ENCODE results near the gene EXD3. TPM values are rescaled to one million over a fixed set of nuclear protein-coding genes. Genes with fewer than 3 reads are reported as not detected.
A peak's percentile ranks its signal among the peaks of the same experiment; 100 is the strongest.

The EXD3 gene
- total RNA-seq, 3 donors from 2014 or later: 7.7 to 28.7 (median 20.6) TPM

DNA sequence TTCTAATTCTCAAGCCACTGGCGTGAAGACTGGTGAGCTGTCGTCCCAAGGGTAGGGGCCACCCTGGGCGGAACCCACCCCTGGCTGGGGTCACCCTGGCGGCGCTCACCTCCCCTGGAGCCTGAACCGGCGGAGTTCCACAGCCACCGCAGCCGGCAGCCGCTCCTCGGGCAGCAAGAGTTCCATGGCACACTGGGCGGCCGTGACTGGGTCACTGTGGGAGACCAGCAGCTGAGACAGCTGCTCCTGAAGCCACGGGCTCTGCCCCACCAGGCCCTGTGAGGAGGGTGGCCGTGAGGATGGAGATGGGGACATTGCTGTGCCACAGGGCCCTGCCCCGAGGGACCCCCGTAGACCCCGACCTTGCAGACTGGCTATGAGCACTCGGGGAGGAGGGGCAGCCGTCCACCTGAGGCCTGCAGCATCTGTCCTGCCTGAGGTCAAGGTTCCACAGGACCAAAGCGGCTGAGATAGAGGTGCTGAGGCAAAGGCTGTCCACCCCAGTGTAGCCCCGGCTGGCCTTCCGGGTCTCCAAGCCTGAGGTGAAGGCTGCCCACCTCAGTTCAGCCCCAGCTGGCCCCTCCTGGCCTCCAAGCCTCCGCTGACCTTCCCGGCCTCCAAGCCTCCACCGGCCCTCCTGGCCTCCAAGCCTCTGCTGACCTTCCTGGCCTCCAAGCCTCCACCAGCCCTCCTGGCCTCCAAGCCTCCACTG lies 70.3 kb downstream of the EXD3 start:
- intact Hi-C loops (cut with DNase I; ENCODE audit: low total_unique reads): no loop called here
- Histone ChIP-seq H3K27me3 (no peaks in the 10 kb centered on the region), H3K27ac (no peak overlapping the region), H3K4me3 (no peak overlapping the region), H3K9me3 (peaks cover 13 to 20% of the 10 kb centered on the region in 2 donors), H3K36me3 (no peaks in the 10 kb centered on the region), H3K4me1 (no peaks in the 10 kb centered on the region)
- TF ChIP-seq POLR2AphosphoS5 (IDR thresholded peaks at IDR 0.05) (no peak), POLR2A (IDR thresholded peaks at IDR 0.05) (no peak)
- TF ChIP-seq, protein P1, sequence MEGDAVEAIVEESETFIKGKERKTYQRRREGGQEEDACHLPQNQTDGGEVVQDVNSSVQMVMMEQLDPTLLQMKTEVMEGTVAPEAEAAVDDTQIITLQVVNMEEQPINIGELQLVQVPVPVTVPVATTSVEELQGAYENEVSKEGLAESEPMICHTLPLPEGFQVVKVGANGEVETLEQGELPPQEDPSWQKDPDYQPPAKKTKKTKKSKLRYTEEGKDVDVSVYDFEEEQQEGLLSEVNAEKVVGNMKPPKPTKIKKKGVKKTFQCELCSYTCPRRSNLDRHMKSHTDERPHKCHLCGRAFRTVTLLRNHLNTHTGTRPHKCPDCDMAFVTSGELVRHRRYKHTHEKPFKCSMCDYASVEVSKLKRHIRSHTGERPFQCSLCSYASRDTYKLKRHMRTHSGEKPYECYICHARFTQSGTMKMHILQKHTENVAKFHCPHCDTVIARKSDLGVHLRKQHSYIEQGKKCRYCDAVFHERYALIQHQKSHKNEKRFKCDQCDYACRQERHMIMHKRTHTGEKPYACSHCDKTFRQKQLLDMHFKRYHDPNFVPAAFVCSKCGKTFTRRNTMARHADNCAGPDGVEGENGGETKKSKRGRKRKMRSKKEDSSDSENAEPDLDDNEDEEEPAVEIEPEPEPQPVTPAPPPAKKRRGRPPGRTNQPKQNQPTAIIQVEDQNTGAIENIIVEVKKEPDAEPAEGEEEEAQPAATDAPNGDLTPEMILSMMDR (IDR thresholded peaks at IDR 0.05): no peak
- no peak for DNase-seq (ENCODE audit: low spot score in 2 of 2)

- Histone ChIP-seq H3K4me1 (no peaks in the 10 kb centered on the region), H3K27ac (no peak overlapping the region), H3K27me3 (no peaks in the 10 kb centered on the region), H3K9me3 (peaks cover 7 to 14% of the 10 kb centered on the region in 2 donors), H3K4me3 (no peak overlapping the region), H3K36me3 (no peaks in the 10 kb centered on the region)
- no peak for DNase-seq (ENCODE audit: low spot score in 2 of 2)
- TF ChIP-seq, protein P1 (IDR thresholded peaks at IDR 0.05): no peak
- no peak for TF ChIP-seq POLR2AphosphoS5 (IDR thresholded peaks at IDR 0.05)
- no peak for TF ChIP-seq POLR2A (IDR thresholded peaks at IDR 0.05)
- intact Hi-C loops (cut with DNase I; ENCODE audit: low total_unique reads): no loop called here
These were observed 71.0 kb downstream of the EXD3 start for GRCh38 chr9:137351781-137352501.

- H3K4me1 ChIP-seq: no peaks in the 10 kb centered on the region
- H3K27me3 ChIP-seq: no peaks in the 10 kb centered on the region
- H3K36me3 ChIP-seq: no peaks in the 10 kb centered on the region
- intact Hi-C loops (cut with DNase I; ENCODE audit: low total_unique reads): no loop called here
- no peak overlapping the region for H3K27ac ChIP-seq
- TF ChIP-seq POLR2A (IDR thresholded peaks at IDR 0.05) (no peak), POLR2AphosphoS5 (IDR thresholded peaks at IDR 0.05) (no peak)
- TF ChIP-seq, protein P1 (IDR thresholded peaks at IDR 0.05): no peak
- no peak for DNase-seq (ENCODE audit: low spot score in 2 of 2)
- peaks cover 8 to 13% of the 10 kb centered on the region in 2 donors for H3K9me3 ChIP-seq
- no peak overlapping the region for H3K4me3 ChIP-seq
These were observed 72.0 kb downstream of the EXD3 start for GRCh38 chr9:137350696-137351584.

DNA sequence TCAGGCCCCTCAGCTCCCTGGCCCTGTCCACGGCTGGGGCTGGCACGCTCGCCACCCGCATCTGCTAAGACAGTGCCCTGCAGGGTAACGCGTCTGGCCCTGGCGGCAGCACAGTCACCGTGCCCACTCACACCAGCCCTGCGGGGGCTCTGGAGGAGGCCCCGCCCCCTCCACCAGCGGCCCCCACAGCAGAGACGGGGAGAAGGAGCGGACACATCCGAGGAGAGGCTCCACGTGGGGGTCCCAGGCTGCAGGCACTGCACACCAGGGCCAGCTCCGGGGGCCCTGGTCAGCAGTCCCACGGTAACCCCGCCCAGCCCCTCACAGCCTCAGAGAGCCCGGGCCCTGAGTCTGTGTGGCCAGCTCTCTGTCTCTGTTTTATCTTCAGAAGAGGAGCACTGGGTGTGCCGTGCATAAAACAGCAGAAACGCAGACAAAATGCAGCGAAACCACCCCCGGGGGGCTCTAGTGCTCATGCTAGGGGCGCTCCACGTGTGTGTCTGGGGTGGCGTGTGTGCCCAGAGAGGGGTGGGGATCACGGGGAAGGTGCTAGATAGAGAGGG lies 73.4 kb downstream of the EXD3 start:
- H3K9me3 ChIP-seq: peaks cover 8 to 10% of the 10 kb centered on the region in 2 donors
- H3K27me3 ChIP-seq: no peaks in the 10 kb centered on the region
- peak; percentile 7 to 44 for DNase-seq (ENCODE audit: low spot score in 2 of 2)
- H3K4me1 ChIP-seq: no peaks in the 10 kb centered on the region
- H3K4me3 ChIP-seq: no peak overlapping the region
- H3K36me3 ChIP-seq: no peaks in the 10 kb centered on the region
- intact Hi-C loops (cut with DNase I; ENCODE audit: low total_unique reads): no loop called here
- TF ChIP-seq POLR2A (IDR thresholded peaks at IDR 0.05) (no peak), POLR2AphosphoS5 (IDR thresholded peaks at IDR 0.05) (no peak)
- TF ChIP-seq, protein P1 (IDR thresholded peaks at IDR 0.05): no peak
- H3K27ac ChIP-seq: no peak overlapping the region

All from breast epithelium (tissue), 4 donors.